Measurements from ENCODE around the gene ALDH7A1. TPM values are rescaled to one million over a fixed set of nuclear protein-coding genes. Genes with fewer than 3 reads are reported as not detected.
"Not testable (repeated sequence)": the region's sequence is repeated elsewhere in the genome, so short reads cannot be mapped to it uniquely, and the experiment has no call there.

ALDH7A1 gene
- total RNA-seq, 1 donor from 2014 or later = 76.6 TPM

DNA sequence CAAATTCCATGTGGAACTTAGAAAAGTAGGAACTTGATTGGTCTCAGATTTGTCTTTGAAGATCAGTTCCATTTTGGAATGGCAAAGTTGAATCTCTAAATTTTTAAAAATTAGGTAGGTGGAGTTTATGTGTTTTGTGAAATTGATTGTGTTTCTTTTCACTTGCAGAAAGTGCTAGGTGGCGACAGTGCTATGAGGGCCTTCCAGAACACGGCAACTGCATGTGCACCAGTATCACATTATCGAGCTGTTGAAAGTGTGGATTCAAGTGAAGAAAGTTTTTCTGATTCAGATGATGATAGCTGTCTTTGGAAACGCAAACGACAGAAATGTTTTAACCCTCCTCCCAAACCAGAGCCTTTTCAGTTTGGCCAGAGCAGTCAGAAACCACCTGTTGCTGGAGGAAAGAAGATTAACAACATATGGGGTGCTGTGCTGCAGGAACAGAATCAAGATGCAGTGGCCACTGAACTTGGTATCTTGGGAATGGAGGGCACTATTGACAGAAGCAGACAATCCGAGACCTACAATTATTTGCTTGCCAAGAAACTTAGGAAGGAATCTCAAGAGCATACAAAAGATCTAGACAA, 8.5 kb upstream of the ALDH7A1 start:
- no peaks in the 10 kb centered on the region for H3K9me3 Mint-ChIP-seq (ENCODE audit: unreplicated experiment)

DNA sequence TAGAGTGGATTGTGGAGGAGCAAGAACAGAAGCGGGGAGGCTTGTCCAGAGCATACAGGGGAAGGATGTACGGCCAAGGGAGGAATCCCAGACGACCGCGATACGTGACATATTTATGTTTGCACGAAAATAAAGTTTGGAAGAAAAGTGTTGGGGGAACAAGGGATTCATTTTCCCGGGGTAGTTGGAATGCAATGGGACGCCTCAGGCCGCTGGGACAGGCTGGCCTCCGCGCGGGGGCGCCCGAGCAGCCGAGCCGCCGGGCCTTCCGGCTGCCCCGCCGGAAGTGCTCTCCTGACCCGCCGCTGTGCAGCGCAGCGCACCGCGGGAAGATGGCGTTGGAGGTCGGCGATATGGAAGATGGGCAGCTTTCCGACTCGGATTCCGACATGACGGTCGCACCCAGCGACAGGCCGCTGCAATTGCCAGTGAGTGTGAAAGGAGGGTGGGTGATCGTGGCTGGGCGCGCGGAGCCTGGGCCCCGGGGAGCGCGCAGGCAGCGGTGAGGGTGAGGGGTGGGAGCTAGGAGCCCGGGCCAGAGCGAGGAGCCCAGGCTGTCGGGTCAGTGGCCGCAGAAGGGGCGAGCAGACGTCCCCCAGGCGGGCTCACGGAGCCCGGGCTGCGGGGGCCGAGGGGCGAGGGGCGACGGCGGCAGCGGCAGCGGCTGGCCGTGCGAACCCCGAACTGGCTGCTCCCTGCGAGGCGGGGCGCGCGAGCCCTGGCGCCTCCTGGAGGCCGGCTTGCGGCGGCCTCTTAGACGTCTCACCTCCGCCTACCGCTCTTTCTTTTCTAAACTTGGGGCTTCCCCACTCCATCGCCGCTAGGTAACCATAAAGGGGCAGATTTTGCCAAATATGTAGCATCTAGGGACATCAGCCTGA, 5.9 kb upstream of the ALDH7A1 start, which contains the start of gene PHAX:
Gene PHAX, plus strand, starts transcription at position 317 of the 881 bp plus-strand sequence. Its CDS starts 16 bp downstream, at position 333.
- peak within 1 kb of the TSS; percentile 94 for H3K27ac Mint-ChIP-seq (ENCODE audit: unreplicated experiment)
- H3K9me3 Mint-ChIP-seq (ENCODE audit: unreplicated experiment) = no peaks in the 10 kb centered on the region
- H3K27me3 Mint-ChIP-seq (ENCODE audit: unreplicated experiment) = peaks cover 10% of the 10 kb centered on the region
- H3K36me3 Mint-ChIP-seq (ENCODE audit: low read depth, unreplicated experiment) = peaks cover 13% of the 10 kb centered on the region
- TF ChIP-seq, protein P1, sequence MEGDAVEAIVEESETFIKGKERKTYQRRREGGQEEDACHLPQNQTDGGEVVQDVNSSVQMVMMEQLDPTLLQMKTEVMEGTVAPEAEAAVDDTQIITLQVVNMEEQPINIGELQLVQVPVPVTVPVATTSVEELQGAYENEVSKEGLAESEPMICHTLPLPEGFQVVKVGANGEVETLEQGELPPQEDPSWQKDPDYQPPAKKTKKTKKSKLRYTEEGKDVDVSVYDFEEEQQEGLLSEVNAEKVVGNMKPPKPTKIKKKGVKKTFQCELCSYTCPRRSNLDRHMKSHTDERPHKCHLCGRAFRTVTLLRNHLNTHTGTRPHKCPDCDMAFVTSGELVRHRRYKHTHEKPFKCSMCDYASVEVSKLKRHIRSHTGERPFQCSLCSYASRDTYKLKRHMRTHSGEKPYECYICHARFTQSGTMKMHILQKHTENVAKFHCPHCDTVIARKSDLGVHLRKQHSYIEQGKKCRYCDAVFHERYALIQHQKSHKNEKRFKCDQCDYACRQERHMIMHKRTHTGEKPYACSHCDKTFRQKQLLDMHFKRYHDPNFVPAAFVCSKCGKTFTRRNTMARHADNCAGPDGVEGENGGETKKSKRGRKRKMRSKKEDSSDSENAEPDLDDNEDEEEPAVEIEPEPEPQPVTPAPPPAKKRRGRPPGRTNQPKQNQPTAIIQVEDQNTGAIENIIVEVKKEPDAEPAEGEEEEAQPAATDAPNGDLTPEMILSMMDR (IDR thresholded peaks at IDR 0.05; ENCODE audit: unreplicated experiment) = peak; percentile 56
- H3K4me1 Mint-ChIP-seq (ENCODE audit: unreplicated experiment) = peaks cover 23% of the 10 kb centered on the region
- H3K4me3 Mint-ChIP-seq (ENCODE audit: unreplicated experiment) = peak within 1 kb of the TSS; percentile 99
- DNase-seq (ENCODE audit: low spot score) = peak; percentile 90

More for the DNA sequence above, 8.5 kb upstream of the ALDH7A1 start:
- TF ChIP-seq, protein P1 (IDR thresholded peaks at IDR 0.05; ENCODE audit: unreplicated experiment) = no peak
- Mint-ChIP-seq H3K4me1 (ENCODE audit: unreplicated experiment) (peaks cover 17% of the 10 kb centered on the region), H3K27ac (ENCODE audit: unreplicated experiment) (no peak overlapping the region), H3K36me3 (ENCODE audit: low read depth, unreplicated experiment) (peaks cover 13% of the 10 kb centered on the region), H3K4me3 (ENCODE audit: unreplicated experiment) (peak overlapping the region; percentile 62), H3K27me3 (ENCODE audit: unreplicated experiment) (peaks cover 10% of the 10 kb centered on the region)
- DNase-seq (ENCODE audit: low spot score) = no peak

DNA sequence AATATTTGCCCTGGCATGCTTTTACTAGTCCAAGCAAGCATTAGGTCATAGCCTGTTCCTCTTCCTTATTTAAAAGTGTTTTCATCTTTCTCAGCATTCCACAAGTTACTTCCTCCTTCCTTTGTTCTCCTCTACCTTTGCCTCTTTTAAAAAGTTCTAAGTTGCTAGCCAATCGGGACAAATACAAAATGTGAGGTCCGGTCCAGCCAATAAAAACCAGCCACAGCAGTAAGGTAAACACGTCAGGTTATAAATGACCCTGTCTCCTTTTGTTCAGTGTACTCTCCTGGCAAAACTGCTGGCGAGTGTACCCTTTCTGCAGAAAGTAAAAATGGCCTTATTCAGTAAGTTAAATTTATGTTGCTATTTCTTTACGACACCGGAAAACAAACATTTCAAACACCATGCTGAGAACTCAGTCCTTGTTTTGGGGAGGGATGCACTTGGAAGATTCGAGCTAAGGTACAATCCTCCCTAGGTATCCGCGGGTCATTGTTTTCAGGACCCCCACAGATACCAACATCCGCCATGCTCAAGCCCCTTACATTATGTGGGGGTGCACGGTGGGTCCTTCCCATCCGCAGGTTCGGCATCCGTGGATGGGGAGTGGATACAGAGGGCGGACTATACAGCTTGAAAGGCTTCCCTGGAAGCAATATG, 5.1 kb upstream of the ALDH7A1 start:
- DNase-seq (ENCODE audit: low spot score) = not testable (repeated sequence)

DNA sequence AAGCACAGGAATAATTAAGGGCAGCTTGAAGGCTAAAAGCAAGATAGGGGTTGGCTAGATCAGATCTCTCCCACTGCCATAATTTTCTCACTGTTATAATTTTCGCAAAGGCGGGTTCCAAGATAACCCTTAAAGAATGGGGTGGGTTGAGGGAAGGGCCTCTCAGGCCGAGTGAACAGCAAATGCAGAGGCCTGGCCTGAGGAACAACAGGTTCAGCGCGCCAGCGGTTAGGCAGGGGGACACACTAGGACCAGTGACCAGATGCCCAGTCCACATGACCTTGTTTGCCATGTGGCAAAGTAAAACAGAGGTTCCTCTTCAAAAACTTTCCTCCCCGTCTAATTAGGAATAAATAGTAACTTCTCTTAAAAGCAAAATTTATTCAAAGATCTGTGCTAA, 4.5 kb upstream of the ALDH7A1 start:
- no peak for DNase-seq (ENCODE audit: low spot score)
- Mint-ChIP-seq H3K4me3 (ENCODE audit: unreplicated experiment) (no peak overlapping the region), H3K4me1 (ENCODE audit: unreplicated experiment) (peaks cover 25% of the 10 kb centered on the region), H3K36me3 (ENCODE audit: low read depth, unreplicated experiment) (peaks cover 13% of the 10 kb centered on the region), H3K27me3 (ENCODE audit: unreplicated experiment) (peaks cover 10% of the 10 kb centered on the region), H3K9me3 (ENCODE audit: unreplicated experiment) (no peaks in the 10 kb centered on the region), H3K27ac (ENCODE audit: unreplicated experiment) (peak overlapping the region; percentile 94)
- TF ChIP-seq, protein P1 (IDR thresholded peaks at IDR 0.05; ENCODE audit: unreplicated experiment) = no peak

More for the DNA sequence above, 5.1 kb upstream of the ALDH7A1 start:
- peak overlapping the region; percentile 94 for H3K27ac Mint-ChIP-seq (ENCODE audit: unreplicated experiment)
- H3K4me1 Mint-ChIP-seq (ENCODE audit: unreplicated experiment) = peaks cover 25% of the 10 kb centered on the region
- peak overlapping the region; percentile 99 for H3K4me3 Mint-ChIP-seq (ENCODE audit: unreplicated experiment)
- peaks cover 13% of the 10 kb centered on the region for H3K36me3 Mint-ChIP-seq (ENCODE audit: low read depth, unreplicated experiment)
- H3K9me3 Mint-ChIP-seq (ENCODE audit: unreplicated experiment); H3K27me3 Mint-ChIP-seq (ENCODE audit: unreplicated experiment): not testable (repeated sequence)

DNA sequence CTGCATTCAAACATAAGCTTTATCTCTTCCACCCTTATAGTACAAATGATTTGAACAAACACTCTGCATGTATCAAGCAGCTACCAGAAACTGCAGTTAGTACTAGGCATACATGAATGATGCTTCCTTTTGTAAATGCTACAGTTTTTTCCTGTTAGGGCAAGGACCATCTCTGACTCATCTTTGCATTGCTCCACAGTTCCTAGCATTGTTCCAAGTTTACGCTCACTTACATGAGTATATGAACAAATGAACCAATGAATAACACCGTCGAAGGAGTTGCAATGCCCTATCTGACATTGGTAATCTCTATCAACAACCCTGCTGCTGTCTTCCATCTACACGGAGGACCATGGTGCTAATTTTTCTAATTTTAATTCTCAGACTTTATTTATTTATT, 2.1 kb upstream of the ALDH7A1 start:
- peaks cover 10% of the 10 kb centered on the region for H3K27me3 Mint-ChIP-seq (ENCODE audit: unreplicated experiment)
- H3K36me3 Mint-ChIP-seq (ENCODE audit: low read depth, unreplicated experiment) = peaks cover 9% of the 10 kb centered on the region
- TF ChIP-seq, protein P1 (IDR thresholded peaks at IDR 0.05; ENCODE audit: unreplicated experiment) = no peak
- peak overlapping the region; percentile 39 for H3K27ac Mint-ChIP-seq (ENCODE audit: unreplicated experiment)
- peaks cover 34% of the 10 kb centered on the region for H3K4me1 Mint-ChIP-seq (ENCODE audit: unreplicated experiment)
- H3K4me3 Mint-ChIP-seq (ENCODE audit: unreplicated experiment) = no peak overlapping the region
- no peak for DNase-seq (ENCODE audit: low spot score)
- no peaks in the 10 kb centered on the region for H3K9me3 Mint-ChIP-seq (ENCODE audit: unreplicated experiment)
